Breast epithelium (tissue), 3 donors: Measurements from ENCODE around the gene CT47C1.
"Not testable (repeated sequence)": the region's sequence is repeated elsewhere in the genome, so short reads cannot be mapped to it uniquely, and the experiment has no call there.

Experiments
- CTCF ChIP-seq, 3 donors: fragments of 450-650 bp; IDR thresholded peaks; one replicate each; pipeline ENCODE4 v1.5.1; 2016 to 2017; ENCODE audit warnings: antibody characterized with exemption in 3 of 3, mild to moderate bottlenecking in 3 of 3, moderate library complexity in 3 of 3
- POLR2A ChIP-seq: fragments of 450-650 bp; IDR thresholded peaks from one replicate; pipeline ENCODE4 v1.6.1; 2016; ENCODE audit warnings: antibody characterized with exemption, mild to moderate bottlenecking, moderate library complexity

GRCh38 chrX:119027960-119028732 is 44.6 kb upstream of the CT47C1 start:
- not testable (repeated sequence) for TF ChIP-seq CTCF (IDR thresholded peaks at IDR 0.05); POLR2A
